HCT116 (cell line): ENCODE results near the gene CACNA1F.

Experiments used
- CTCF ChIP-seq, 3 experiments: fragments of 200-600 bp in 1 of 3; sonication (generic) in 1 of 3; IDR thresholded peaks in 2 of 3; conservative IDR thresholded peaks in 1 of 3; 2 replicates each; pipeline ENCODE4 v1.5.1; 2012 to 2017; ENCODE audit warnings: low read depth in 2 of 3, low read length in 2 of 3, antibody characterized with exemption in 1 of 3, borderline replicate concordance in 1 of 3, control low read depth in 1 of 3, mild to moderate bottlenecking in 1 of 3, mixed read lengths in 1 of 3, mixed run types in 1 of 3, moderate library complexity in 1 of 3; ENCODE audit not compliant: insufficient read depth in 1 of 3
- ELF1 ChIP-seq: IDR thresholded peaks from 2 replicates; pipeline ENCODE4 v1.6.1; 2012; ENCODE audit warnings: low read depth, borderline replicate concordance
- EZH2 ChIP-seq: fragments of 200-600 bp; sonication (generic); IDR thresholded peaks from 2 replicates; pipeline ENCODE4 v1.6.1; 2017; ENCODE audit warnings: antibody characterized with exemption, mixed run types
- EZH2phosphoT487 ChIP-seq: fragments of 200-600 bp; IDR thresholded peaks from 2 replicates; pipeline ENCODE4 v1.6.1; 2018; ENCODE audit warnings: antibody characterized with exemption, borderline replicate concordance
- POLR2A ChIP-seq: IDR thresholded peaks from 2 replicates; pipeline ENCODE4 v1.7.0; 2011; ENCODE audit warnings: borderline replicate concordance; ENCODE audit not compliant: insufficient read depth, insufficient read length; ENCODE audit errors: extremely low read depth
- POLR2AphosphoS5 ChIP-seq: IDR thresholded peaks from 2 replicates; pipeline ENCODE4 v1.6.1; 2011; ENCODE audit warnings: mild to moderate bottlenecking, low read depth, low read length, moderate library complexity
- SIN3A ChIP-seq: IDR thresholded peaks from 2 replicates; pipeline ENCODE4 v1.6.1; 2012; ENCODE audit warnings: low read depth
- SRF ChIP-seq: IDR thresholded peaks from 2 replicates; pipeline ENCODE4 v1.6.1; 2012; ENCODE audit warnings: low read depth
- YY1 ChIP-seq: IDR thresholded peaks from 2 replicates; pipeline ENCODE4 v1.6.1; 2011; ENCODE audit warnings: low read length, low read depth, moderate library complexity, mild to moderate bottlenecking; ENCODE audit not compliant: insufficient replicate concordance; ENCODE audit errors: extremely low read depth
- TF ChIP-seq, protein P1 (sequence below): IDR thresholded peaks from 2 replicates; pipeline ENCODE4 v1.6.1; 2012
- TF ChIP-seq, protein P2 (sequence below): IDR thresholded peaks from 2 replicates; pipeline ENCODE4 v1.6.1; 2012
- TF ChIP-seq, protein P3 (sequence below): IDR thresholded peaks from 2 replicates; pipeline ENCODE4 v1.6.1; 2012; ENCODE audit warnings: low read depth

- TF ChIP-seq CTCF (IDR thresholded peaks at IDR 0.05 in 2 of 3, conservative IDR thresholded peaks at IDR 0.05 in 1 of 3; ENCODE audit: borderline replicate concordance in 1 of 3, insufficient read depth in 1 of 3, low read depth in 2 of 3, low read length in 2 of 3): no peak
- no peak for TF ChIP-seq POLR2A
- TF ChIP-seq, protein P1, sequence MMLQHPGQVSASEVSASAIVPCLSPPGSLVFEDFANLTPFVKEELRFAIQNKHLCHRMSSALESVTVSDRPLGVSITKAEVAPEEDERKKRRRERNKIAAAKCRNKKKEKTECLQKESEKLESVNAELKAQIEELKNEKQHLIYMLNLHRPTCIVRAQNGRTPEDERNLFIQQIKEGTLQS: no peak
- TF ChIP-seq, protein P2, sequence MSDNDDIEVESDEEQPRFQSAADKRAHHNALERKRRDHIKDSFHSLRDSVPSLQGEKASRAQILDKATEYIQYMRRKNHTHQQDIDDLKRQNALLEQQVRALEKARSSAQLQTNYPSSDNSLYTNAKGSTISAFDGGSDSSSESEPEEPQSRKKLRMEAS: no peak
- TF ChIP-seq ELF1: no peak
- TF ChIP-seq SIN3A: no peak
- no peak for TF ChIP-seq EZH2
- TF ChIP-seq POLR2AphosphoS5: no peak
- no peak for TF ChIP-seq SRF
- no peak for TF ChIP-seq YY1
- TF ChIP-seq, protein P3, sequence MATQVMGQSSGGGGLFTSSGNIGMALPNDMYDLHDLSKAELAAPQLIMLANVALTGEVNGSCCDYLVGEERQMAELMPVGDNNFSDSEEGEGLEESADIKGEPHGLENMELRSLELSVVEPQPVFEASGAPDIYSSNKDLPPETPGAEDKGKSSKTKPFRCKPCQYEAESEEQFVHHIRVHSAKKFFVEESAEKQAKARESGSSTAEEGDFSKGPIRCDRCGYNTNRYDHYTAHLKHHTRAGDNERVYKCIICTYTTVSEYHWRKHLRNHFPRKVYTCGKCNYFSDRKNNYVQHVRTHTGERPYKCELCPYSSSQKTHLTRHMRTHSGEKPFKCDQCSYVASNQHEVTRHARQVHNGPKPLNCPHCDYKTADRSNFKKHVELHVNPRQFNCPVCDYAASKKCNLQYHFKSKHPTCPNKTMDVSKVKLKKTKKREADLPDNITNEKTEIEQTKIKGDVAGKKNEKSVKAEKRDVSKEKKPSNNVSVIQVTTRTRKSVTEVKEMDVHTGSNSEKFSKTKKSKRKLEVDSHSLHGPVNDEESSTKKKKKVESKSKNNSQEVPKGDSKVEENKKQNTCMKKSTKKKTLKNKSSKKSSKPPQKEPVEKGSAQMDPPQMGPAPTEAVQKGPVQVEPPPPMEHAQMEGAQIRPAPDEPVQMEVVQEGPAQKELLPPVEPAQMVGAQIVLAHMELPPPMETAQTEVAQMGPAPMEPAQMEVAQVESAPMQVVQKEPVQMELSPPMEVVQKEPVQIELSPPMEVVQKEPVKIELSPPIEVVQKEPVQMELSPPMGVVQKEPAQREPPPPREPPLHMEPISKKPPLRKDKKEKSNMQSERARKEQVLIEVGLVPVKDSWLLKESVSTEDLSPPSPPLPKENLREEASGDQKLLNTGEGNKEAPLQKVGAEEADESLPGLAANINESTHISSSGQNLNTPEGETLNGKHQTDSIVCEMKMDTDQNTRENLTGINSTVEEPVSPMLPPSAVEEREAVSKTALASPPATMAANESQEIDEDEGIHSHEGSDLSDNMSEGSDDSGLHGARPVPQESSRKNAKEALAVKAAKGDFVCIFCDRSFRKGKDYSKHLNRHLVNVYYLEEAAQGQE: no peak
- TF ChIP-seq EZH2phosphoT487: no peak
These were observed 18.1 kb downstream of the CACNA1F start for GRCh38 chrX:49214996-49215526.
